H1 (cell line): ENCODE measurements around the gene MYH13. TPM values are rescaled to one million over a fixed set of nuclear protein-coding genes. Genes with fewer than 3 reads are reported as not detected.

Experiments
- CTCF ChIA-PET: fragments of 300-600 bp; sonication (Branson Sonifier 250); formaldehyde crosslinking; loops from one replicate; lab custom pipeline; 2021; ENCODE audit not compliant: partially characterized antibody; lab: Charles Lee
- POLR2A ChIA-PET: fragments of 300-600 bp; sonication (Branson Sonifier 250); formaldehyde crosslinking; loops from one replicate; lab custom pipeline; 2021; ENCODE audit warnings: inconsistent platforms; ENCODE audit not compliant: partially characterized antibody; lab: Charles Lee
- DNase-seq, 2 experiments: peaks; one replicate each; pipeline versions ENCODE4 v3.0.0 to v3.0.0-alpha.2; 2010 to 2022; ENCODE audit warnings: low spot score in 2 of 2, low read depth in 1 of 2, mixed read lengths in 1 of 2
- FAIRE-seq: peaks from 2 replicates; lab custom pipeline; 2011; peaks lifted over from hg19 to GRCh38; lab: Jason Lieb, UNC
- H2AFZ ChIP-seq: 2 replicates; pipeline ENCODE4 v1.8.1; 2012; ENCODE audit warnings: low read length, inconsistent platforms
- H2AK5ac ChIP-seq: 2 replicates; pipeline ENCODE4 v1.6.1; 2013; ENCODE audit warnings: low read depth, low read length
- H2BK120ac ChIP-seq: replicated peaks from 2 replicates; pipeline ENCODE3; 2013; ENCODE audit warnings: low read depth, low read length, inconsistent platforms
- H2BK12ac ChIP-seq: 2 replicates; pipeline ENCODE4 v1.6.1; 2013; ENCODE audit warnings: low read depth, low read length
- H2BK15ac ChIP-seq: 2 replicates; pipeline ENCODE4 v1.6.1; 2013; ENCODE audit warnings: low read length
- H2BK20ac ChIP-seq: 2 replicates; pipeline ENCODE4 v1.6.1; 2013; ENCODE audit warnings: low read length
- H2BK5ac ChIP-seq: 2 replicates; pipeline ENCODE4 v1.6.1; 2013; ENCODE audit warnings: low read depth, low read length
- H3K14ac ChIP-seq: 2 replicates; pipeline ENCODE4 v1.6.1; 2013; ENCODE audit warnings: inconsistent platforms; ENCODE audit not compliant: insufficient read length
- H3K18ac ChIP-seq: 2 replicates; pipeline ENCODE4 v1.6.1; 2013; ENCODE audit warnings: low read length; ENCODE audit errors: extremely low read depth
- H3K23ac ChIP-seq: 2 replicates; pipeline ENCODE4 v1.6.1; 2013; ENCODE audit warnings: inconsistent platforms; ENCODE audit not compliant: insufficient read length
- H3K23me2 ChIP-seq: 2 replicates; pipeline ENCODE4 v1.6.1; 2013; ENCODE audit warnings: low read depth, low read length
- H3K27ac ChIP-seq: 2 replicates; pipeline ENCODE4 v1.6.1; 2011; ENCODE audit warnings: low read depth, low read length, inconsistent platforms
- H3K27me3 ChIP-seq, 4 experiments: replicated peaks in 1 of 4; 1 replicate in 1 of 4; 2 replicates in 3 of 4; pipeline versions ENCODE4 v1.6.1 to v1.8.1; 2011 to 2013; ENCODE audit warnings: low read length in 3 of 4, mild to moderate bottlenecking in 3 of 4, inconsistent platforms in 2 of 4, mixed read lengths in 2 of 4, moderate library complexity in 1 of 4; ENCODE audit not compliant: control insufficient read depth in 3 of 4, insufficient read depth in 3 of 4; ENCODE audit errors: extremely low read depth in 1 of 4
- H3K36me3 ChIP-seq, 4 experiments: 2 replicates each; pipeline versions ENCODE4 v1.6.1 to v1.8.1; 2011 to 2013; ENCODE audit warnings: mild to moderate bottlenecking in 4 of 4, low read length in 3 of 4, moderate library complexity in 2 of 4, control low read depth in 1 of 4, inconsistent platforms in 1 of 4; ENCODE audit not compliant: insufficient read depth in 4 of 4, control insufficient read depth in 2 of 4
- H3K4ac ChIP-seq: replicated peaks from 2 replicates; pipeline ENCODE3; 2013; ENCODE audit warnings: low read length, low read depth, mixed read lengths, inconsistent platforms; ENCODE audit not compliant: insufficient read length
- H3K4me1 ChIP-seq, 4 experiments: replicated peaks in 1 of 4; 1 replicate in 1 of 4; 2 replicates in 3 of 4; pipeline versions ENCODE4 v1.6.1 to v1.8.1; 2011 to 2013; ENCODE audit warnings: low read length in 3 of 4, inconsistent platforms in 2 of 4, mixed read lengths in 1 of 4; ENCODE audit not compliant: insufficient read depth in 4 of 4, control insufficient read depth in 3 of 4
- H3K4me2 ChIP-seq, 2 experiments: 2 replicates each; pipeline versions ENCODE4 v1.6.1 to v1.8.1; 2011 to 2013; ENCODE audit warnings: low read depth in 2 of 2, low read length in 2 of 2, control low read depth in 1 of 2, inconsistent platforms in 1 of 2, mild to moderate bottlenecking in 1 of 2; ENCODE audit not compliant: insufficient read depth in 1 of 2
- H3K4me3 ChIP-seq, 4 experiments: fragments of 200-600, 300-600 bp in 1 of 4; sonication (generic), shearing (Covaris generic), sonication (Bioruptor Twin) in 1 of 4; 2 replicates each; pipeline versions ENCODE4 v1.5.1 to v1.8.1; 2011 to 2016; ENCODE audit warnings: low read length in 4 of 4, low read depth in 3 of 4, control low read depth in 2 of 4, inconsistent platforms in 2 of 4, mild to moderate bottlenecking in 2 of 4, mixed read lengths in 1 of 4, moderate library complexity in 1 of 4; ENCODE audit not compliant: insufficient read depth in 2 of 4; ENCODE audit errors: extremely low read depth in 1 of 4
- H3K56ac ChIP-seq: replicated peaks from 2 replicates; pipeline ENCODE3; 2013; ENCODE audit warnings: low read depth, mild to moderate bottlenecking, mixed read lengths, low read length, inconsistent platforms; ENCODE audit not compliant: insufficient read length
- H3K79me1 ChIP-seq: 2 replicates; pipeline ENCODE4 v1.6.1; 2013; ENCODE audit warnings: low read depth, low read length, control low read depth
- H3K79me2 ChIP-seq, 2 experiments: 2 replicates each; pipeline versions ENCODE4 v1.6.1 to v1.8.1; 2012 to 2013; ENCODE audit warnings: low read length in 2 of 2, mild to moderate bottlenecking in 2 of 2, inconsistent platforms in 1 of 2; ENCODE audit not compliant: insufficient read depth in 2 of 2, control insufficient read depth in 1 of 2
- H3K9ac ChIP-seq, 4 experiments: replicated peaks in 1 of 4; 1 replicate in 1 of 4; 2 replicates in 3 of 4; pipeline versions ENCODE4 v1.6.1 to v1.8.1; 2011 to 2013; ENCODE audit warnings: low read depth in 3 of 4, low read length in 3 of 4, control low read depth in 2 of 4, mild to moderate bottlenecking in 2 of 4, moderate library complexity in 2 of 4, inconsistent platforms in 1 of 4; ENCODE audit errors: extremely low read depth in 1 of 4
- H3K9me3 ChIP-seq, 2 experiments: 2 replicates each; pipeline versions ENCODE4 v1.6.1 to v1.8.1; 2012 to 2013; ENCODE audit warnings: mild to moderate bottlenecking in 2 of 2, moderate library complexity in 2 of 2, control low read depth in 1 of 2, inconsistent platforms in 1 of 2, low read depth in 1 of 2, low read length in 1 of 2, mixed read lengths in 1 of 2; ENCODE audit not compliant: insufficient read depth in 2 of 2
- H4K20me1 ChIP-seq, 2 experiments: replicated peaks in 1 of 2; 2 replicates each; pipeline versions ENCODE3 to v1.8.1; 2011 to 2013; ENCODE audit warnings: inconsistent platforms in 2 of 2, low read length in 2 of 2, mild to moderate bottlenecking in 1 of 2; ENCODE audit not compliant: insufficient read depth in 2 of 2, control insufficient read depth in 1 of 2
- H4K5ac ChIP-seq: 2 replicates; pipeline ENCODE4 v1.6.1; 2013; ENCODE audit warnings: low read length, low read depth, mixed read lengths, inconsistent platforms; ENCODE audit not compliant: insufficient read length
- H4K8ac ChIP-seq: 2 replicates; pipeline ENCODE4 v1.8.0; 2013; ENCODE audit warnings: mild to moderate bottlenecking, moderate library complexity, low read length, inconsistent platforms; ENCODE audit not compliant: insufficient read depth; ENCODE audit errors: extremely low read depth
- H4K91ac ChIP-seq: replicated peaks from 2 replicates; pipeline ENCODE3; 2013; ENCODE audit warnings: low read length, mixed read lengths, inconsistent platforms; ENCODE audit not compliant: insufficient read length
- BCL11A ChIP-seq, 2 experiments: IDR thresholded peaks; one replicate each; pipeline ENCODE4 v1.6.1; 2011; ENCODE audit warnings: low read depth in 2 of 2, low read length in 2 of 2, mild to moderate bottlenecking in 2 of 2
- EP300 ChIP-seq, 2 experiments: IDR thresholded peaks; 1 replicate in 1 of 2; 2 replicates in 1 of 2; pipeline ENCODE4 v1.6.1; 2011 to 2012; ENCODE audit warnings: low read depth in 2 of 2, low read length in 2 of 2, mild to moderate bottlenecking in 2 of 2, borderline replicate concordance in 1 of 2, inconsistent platforms in 1 of 2, moderate library complexity in 1 of 2
- EZH2 ChIP-seq: fragments of 200-600 bp; sonication (generic); IDR thresholded peaks from 2 replicates; pipeline ENCODE4 v1.7.1; 2012; ENCODE audit warnings: low read depth, mild to moderate bottlenecking, moderate library complexity, low read length, inconsistent platforms; ENCODE audit not compliant: severe bottlenecking
- WGBS, 2 experiments: shearing (Covaris generic) in 1 of 2; methylation state at CpG; one replicate each; pipeline versions ENCODE4 v1.1.6 to v1.1.7; 2013 to 2015; ENCODE audit warnings: low lambda C conversion rate in 2 of 2, mixed read lengths in 2 of 2, inconsistent platforms in 1 of 2, low coverage in 1 of 2, missing lambda C conversion rate in 1 of 2; ENCODE audit not compliant: insufficient replicate concordance in 2 of 2, insufficient coverage in 1 of 2, insufficient read length in 1 of 2; ENCODE audit errors: extremely low coverage in 1 of 2, missing lambda C conversion rate in 1 of 2; 5-methylcytosine and 5-hydroxymethylcytosine counted together
- polyA plus RNA-seq, 7 experiments: library from polyadenylated mRNA; depleted of rRNA in 3 of 7; stranded (reverse) in 5 of 7; unstranded in 2 of 7; fragments of >200 nt in 5 of 7; fragments of 200-250 nt in 2 of 7; gene quantifications; 1 replicate in 5 of 7; 2 replicates in 1 of 7; 4 replicates in 1 of 7; pipeline versions ENCODE4 v1.2.1 to v1.2.3, GENCODE V29; 2011 to 2013; ENCODE audit warnings: missing spikeins in 2 of 7, mixed read lengths in 2 of 7
- total RNA-seq: library from RNA; stranded (reverse); fragmentation: NEBNext Ultra II Directional; extraction: Animal tissue kit (Norgen Biotek cat#: 25700); gene quantifications from 2 replicates; pipeline ENCODE4 v1.2.1, GENCODE V29; 2021

MYH13 gene
- total and polyA plus RNA-seq, 2 of the 8 experiments (the other 6 are each of a cell fraction or from before 2014, with no cell fraction given), result not detected

- no peak for FAIRE-seq
These were observed 97.4 kb downstream of the MYH13 start for GRCh38 chr17:10275418-10275817.

More at GRCh38 chr17:10275418-10275817, 97.4 kb downstream of the MYH13 start:
- 89% methylated on average over 8 of the region's 8 CpGs; no CpG with 5 or more reads in 1 of the 2 experiments for WGBS, 2 experiments
- H3K56ac ChIP-seq, result no peak overlapping the region
- no peaks in the 10 kb centered on the region for H4K20me1 ChIP-seq
- no peak for DNase-seq
- no peak overlapping the region for H3K18ac ChIP-seq
- H3K79me1 ChIP-seq, result no peaks in the 10 kb centered on the region
- H3K9me3 ChIP-seq, result no peaks in the 10 kb centered on the region
- H2BK15ac ChIP-seq, result no peak overlapping the region
- TF ChIP-seq EZH2 (no peak), BCL11A (IDR thresholded peaks at IDR 0.05; ENCODE audit: low read depth in 2 of 2, low read length in 2 of 2) (no peak), EP300 (IDR thresholded peaks at IDR 0.05; ENCODE audit: borderline replicate concordance in 1 of 2, low read depth in 2 of 2, low read length in 2 of 2) (no peak)
- TF ChIP-seq, all 59 proteins: peak for 0
- Histone ChIP-seq H4K5ac (no peak overlapping the region), H2BK12ac (peak overlapping the region; percentile 33; the same call in 1 of the 2 replicates), H4K8ac (no peak overlapping the region; the same call in 1 of the 2 replicates), H3K79me2 (no peaks in the 10 kb centered on the region), H3K4me1 (peaks cover 0 to 9% (median 1%) of the 10 kb centered on the region in 4 experiments; a peak in 2 of 7 replicates), H2BK120ac (no peak overlapping the region), H3K36me3 (no peaks in the 10 kb centered on the region), H2BK20ac (no peak overlapping the region), H2AFZ (no peak overlapping the region; the same call in 1 of the 2 replicates), H3K4ac (no peak overlapping the region), H3K4me2 (no peak overlapping the region), H3K14ac (no peak overlapping the region), H2AK5ac (no peak overlapping the region), H3K4me3 (no peak overlapping the region), H3K23ac (no peak overlapping the region), H4K91ac (no peak overlapping the region), H3K27me3 (no peaks in the 10 kb centered on the region), H3K9ac (no peak overlapping the region), H2BK5ac (peak overlapping the region; percentile 24; the same call in 1 of the 2 replicates), H3K27ac (no peak overlapping the region), H3K23me2 (no peaks in the 10 kb centered on the region)
- POLR2A ChIA-PET, result no interaction called here
- CTCF ChIA-PET, result no interaction called here
